Measurements from ENCODE around the gene THOC6.

THOC6 gene

GRCh38 chr16:3013998-3014690 lies 9.7 kb upstream of the THOC6 start:
- H3K9me2 ChIP-seq (replicated peaks; ENCODE audit: control insufficient read depth, low read length), result no peaks in the 10 kb centered on the region
- H3F3A ChIP-seq (ENCODE audit: control insufficient read depth, insufficient read depth), result no peaks in the 10 kb centered on the region
- H3K79me2 ChIP-seq (ENCODE audit: control insufficient read depth, low read length), result no peaks in the 10 kb centered on the region
- H3K4me3 ChIP-seq (ENCODE audit: low read length), result no peak overlapping the region
- TF ChIP-seq CTCF (IDR thresholded peaks at IDR 0.05; ENCODE audit: low read depth, low read length, poor library complexity, severe bottlenecking) (no peak), EZH2phosphoT487 (IDR thresholded peaks at IDR 0.05; ENCODE audit: borderline replicate concordance, low read length) (no peak)
- no peaks in the 10 kb centered on the region for H3K4me1 ChIP-seq (ENCODE audit: control insufficient read depth, low read length)
- no peak overlapping the region for H3K4me2 ChIP-seq (ENCODE audit: low read length)
- peaks cover 16% of the 10 kb centered on the region for H3K27me3 ChIP-seq (ENCODE audit: control insufficient read depth, low read length)
- no peaks in the 10 kb centered on the region for H4K20me1 ChIP-seq (ENCODE audit: control insufficient read depth, insufficient read depth, low read depth, low read length)
- H3K9me3 ChIP-seq (ENCODE audit: control insufficient read depth, insufficient read depth, low read length), result no peaks in the 10 kb centered on the region
- no peak overlapping the region for H3K27ac ChIP-seq (ENCODE audit: low read depth, low read length)
- H3K36me3 ChIP-seq (ENCODE audit: control insufficient read depth, low read length), result no peaks in the 10 kb centered on the region

GRCh38 chr16:3014971-3015370 lies 8.9 kb upstream of the THOC6 start:
- Histone ChIP-seq H3K27ac (ENCODE audit: low read depth, low read length) (no peak overlapping the region), H4K20me1 (ENCODE audit: control insufficient read depth, insufficient read depth, low read depth, low read length) (no peaks in the 10 kb centered on the region), H3K9me3 (ENCODE audit: control insufficient read depth, insufficient read depth, low read length) (no peaks in the 10 kb centered on the region), H3K79me2 (ENCODE audit: control insufficient read depth, low read length) (no peaks in the 10 kb centered on the region), H3K4me3 (ENCODE audit: low read length) (no peak overlapping the region), H3K27me3 (ENCODE audit: control insufficient read depth, low read length) (peaks cover 11% of the 10 kb centered on the region), H3K4me1 (ENCODE audit: control insufficient read depth, low read length) (peaks cover 3% of the 10 kb centered on the region; the same call in 1 of the 2 replicates), H3F3A (ENCODE audit: control insufficient read depth, insufficient read depth) (no peaks in the 10 kb centered on the region), H3K36me3 (ENCODE audit: control insufficient read depth, low read length) (no peaks in the 10 kb centered on the region), H3K4me2 (ENCODE audit: low read length) (no peak overlapping the region), H3K9me2 (replicated peaks; ENCODE audit: control insufficient read depth, low read length) (no peaks in the 10 kb centered on the region)
- TF ChIP-seq EZH2phosphoT487 (IDR thresholded peaks at IDR 0.05; ENCODE audit: borderline replicate concordance, low read length) (no peak), CTCF (IDR thresholded peaks at IDR 0.05; ENCODE audit: low read depth, low read length, poor library complexity, severe bottlenecking) (no peak)

GRCh38 chr16:3015865-3016521 lies 7.8 kb upstream of the THOC6 start:
- Histone ChIP-seq H3K4me2 (ENCODE audit: low read length) (no peak overlapping the region), H3K4me3 (ENCODE audit: low read length) (no peak overlapping the region), H3K27me3 (ENCODE audit: control insufficient read depth, low read length) (peaks cover 8% of the 10 kb centered on the region), H4K20me1 (ENCODE audit: control insufficient read depth, insufficient read depth, low read depth, low read length) (no peaks in the 10 kb centered on the region), H3K9me3 (ENCODE audit: control insufficient read depth, insufficient read depth, low read length) (no peaks in the 10 kb centered on the region), H3K4me1 (ENCODE audit: control insufficient read depth, low read length) (peaks cover 11% of the 10 kb centered on the region), H3K27ac (ENCODE audit: low read depth, low read length) (no peak overlapping the region), H3K36me3 (ENCODE audit: control insufficient read depth, low read length) (no peaks in the 10 kb centered on the region), H3K79me2 (ENCODE audit: control insufficient read depth, low read length) (no peaks in the 10 kb centered on the region), H3K9me2 (replicated peaks; ENCODE audit: control insufficient read depth, low read length) (no peaks in the 10 kb centered on the region), H3F3A (ENCODE audit: control insufficient read depth, insufficient read depth) (no peaks in the 10 kb centered on the region)
- TF ChIP-seq CTCF (IDR thresholded peaks at IDR 0.05; ENCODE audit: low read depth, low read length, poor library complexity, severe bottlenecking), result no peak
- TF ChIP-seq EZH2phosphoT487 (IDR thresholded peaks at IDR 0.05; ENCODE audit: borderline replicate concordance, low read length), result no peak

Measured in DOHH2 (cell line).